SK-N-MC (cell line): ENCODE results near the gene CD200R1L.

Experiments used
- EZH2 ChIP-seq: fragments of 200-600 bp; sonication (generic); IDR thresholded peaks from one replicate; pipeline ENCODE4 v1.6.1; 2017; ENCODE audit warnings: antibody characterized with exemption
- FOXP2 ChIP-seq: optimal IDR thresholded peaks from 2 replicates; pipeline ENCODE3; 2011; ENCODE audit warnings: mild to moderate bottlenecking, moderate library complexity; ENCODE audit not compliant: insufficient read depth; ENCODE audit errors: extremely low read length, control extremely low read depth

DNA sequence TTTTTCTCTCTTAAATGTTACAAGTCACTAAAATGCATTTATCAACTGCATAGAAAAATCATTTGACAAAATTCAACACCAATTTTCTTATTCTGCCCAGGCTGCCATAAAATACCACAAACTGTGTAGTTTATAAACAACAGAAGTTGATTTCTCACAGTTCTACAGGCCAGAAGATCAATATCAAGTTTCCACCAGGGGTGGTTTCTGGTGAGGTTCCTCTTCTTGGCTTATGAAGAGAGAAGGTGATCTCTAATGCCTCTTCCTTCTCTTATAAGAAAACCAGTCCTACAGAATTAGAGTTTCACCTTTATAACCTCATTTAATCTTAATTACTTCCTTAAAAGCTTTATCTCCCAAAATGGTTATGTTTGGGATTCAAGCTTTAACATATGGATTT, 10.9 kb upstream of the CD200R1L start:
- TF ChIP-seq EZH2: no peak
- TF ChIP-seq FOXP2: no peak
